GF-D8 (cell line): ENCODE data around the gene ACOD1.
"Not testable (repeated sequence)": the region's sequence is repeated elsewhere in the genome, so short reads cannot be mapped to it uniquely, and the experiment has no call there.

ENCODE experiments used
- DNase-seq: peaks from one replicate; lab custom pipeline; 2025; lab: John Stamatoyannopoulos, UW

ACOD1 gene

GRCh38 chr13:76953968-76954367 lies 5.7 kb downstream of the ACOD1 start:
- no peak for DNase-seq

DNA sequence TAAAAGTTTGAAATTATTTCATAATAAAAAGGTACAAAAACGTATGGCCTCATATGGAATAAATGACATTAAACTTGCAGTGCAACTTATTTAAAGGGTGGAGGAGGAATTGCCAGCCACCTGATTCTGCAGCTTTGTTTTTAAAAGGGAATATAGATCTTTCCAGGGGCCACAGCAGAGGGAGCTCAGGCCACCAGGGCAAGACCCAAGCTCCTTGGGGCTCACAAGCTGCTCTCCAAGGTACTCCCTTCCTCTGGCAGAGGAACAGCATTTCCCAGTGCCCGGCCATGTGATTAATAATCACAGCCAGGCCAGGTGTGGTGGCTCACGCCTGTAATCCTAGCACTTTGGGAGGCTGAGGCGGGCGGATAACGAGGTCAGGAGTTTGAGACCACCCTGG lies 6.2 kb downstream of the ACOD1 start:
- no peak for DNase-seq

- no peak for DNase-seq
Observed at GRCh38 chr13:76955193-76955592, 6.9 kb downstream of the ACOD1 start.

- DNase-seq, result no peak
Observed at GRCh38 chr13:76955661-76956060, 7.3 kb downstream of the ACOD1 start.

DNA sequence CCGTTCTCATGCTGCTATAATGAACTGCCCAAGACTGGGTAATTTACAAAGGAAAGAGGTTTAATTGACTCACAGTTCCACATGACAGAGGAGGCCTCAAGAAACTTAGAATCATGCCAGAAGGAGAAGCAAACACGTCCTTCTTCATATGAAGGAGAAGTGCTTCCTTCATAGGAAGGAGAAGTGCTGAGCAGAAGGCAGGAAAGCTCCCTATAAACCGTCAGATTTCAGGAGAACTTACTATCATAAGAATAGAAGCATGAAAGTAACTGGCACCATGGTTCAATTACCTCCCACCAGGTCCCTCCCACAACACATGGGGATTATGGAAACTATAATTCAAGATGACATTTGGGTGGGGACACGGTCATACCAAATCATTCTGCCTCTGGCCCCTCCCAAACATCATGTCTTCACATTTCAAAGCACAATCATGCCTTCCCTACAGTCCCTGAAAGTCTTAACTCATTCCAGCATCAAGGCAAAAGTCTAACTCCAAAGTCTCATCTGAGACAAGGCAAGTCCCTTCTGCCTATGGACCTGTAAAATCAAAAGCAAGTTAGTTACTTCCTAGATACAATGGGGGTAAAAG lies 10.6 kb downstream of the ACOD1 start:
- no peak for DNase-seq

- DNase-seq, result not testable (repeated sequence)
Observed at GRCh38 chr13:76959734-76960133, 11.4 kb downstream of the ACOD1 start.

DNA sequence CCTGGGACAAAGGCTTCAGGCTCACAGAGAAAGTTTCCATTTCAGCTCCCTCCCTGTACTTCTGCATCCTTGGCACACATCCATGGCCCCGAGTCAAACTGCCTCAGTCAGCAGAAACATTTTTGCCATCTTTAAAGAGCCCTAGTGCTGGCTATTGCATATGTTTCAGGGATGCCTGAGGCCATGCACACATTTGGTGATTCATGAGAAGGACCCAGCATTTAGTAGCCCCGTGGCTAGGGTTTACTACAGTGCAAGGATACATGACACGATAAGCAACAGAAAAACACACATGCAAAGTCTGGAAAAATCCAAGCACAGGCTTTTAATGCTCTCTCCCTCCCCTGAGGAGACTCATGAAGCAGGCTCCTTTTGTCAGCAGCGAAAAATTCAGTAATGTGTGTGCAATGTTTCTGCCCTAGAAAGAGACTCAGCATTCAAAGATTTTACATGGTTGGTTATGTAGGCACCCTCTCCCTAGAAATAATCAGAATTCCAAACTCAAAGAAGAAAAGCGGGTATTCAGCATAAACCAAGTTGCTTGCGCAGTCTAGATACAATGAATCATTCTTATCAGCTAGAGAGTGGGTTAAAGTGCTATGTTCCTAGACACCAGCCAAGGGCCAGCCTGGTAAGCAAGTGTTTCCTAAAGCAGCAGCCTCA lies 17.6 kb downstream of the ACOD1 start:
- DNase-seq, result no peak

DNA sequence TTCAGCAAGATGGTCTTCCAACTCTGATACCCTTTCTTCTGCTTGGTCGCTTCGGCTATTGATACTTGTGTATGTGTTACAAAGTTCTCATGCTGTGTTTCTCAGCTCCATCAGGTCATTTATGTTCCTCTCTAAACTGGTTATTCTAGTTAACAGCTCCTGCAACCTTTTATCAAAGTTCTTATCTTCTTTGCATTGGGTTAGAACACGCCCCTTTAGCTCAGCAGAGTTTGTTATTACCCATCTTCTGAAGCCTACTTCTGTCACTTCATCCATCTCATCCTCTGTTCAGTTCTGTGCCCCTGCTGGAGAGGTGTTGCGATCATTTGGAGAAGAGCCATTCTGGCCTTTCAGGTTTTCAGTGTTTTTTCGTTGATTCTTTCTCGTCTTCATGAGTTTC lies 18.7 kb downstream of the ACOD1 start:
- DNase-seq, result no peak

- DNase-seq, result no peak
Observed at GRCh38 chr13:76968041-76968440, 19.7 kb downstream of the ACOD1 start.

- DNase-seq, result no peak
Observed at GRCh38 chr13:76969488-76970365, 21.4 kb downstream of the ACOD1 start.

- no peak for DNase-seq
Observed at GRCh38 chr13:76971215-76971614, 22.9 kb downstream of the ACOD1 start.

DNA sequence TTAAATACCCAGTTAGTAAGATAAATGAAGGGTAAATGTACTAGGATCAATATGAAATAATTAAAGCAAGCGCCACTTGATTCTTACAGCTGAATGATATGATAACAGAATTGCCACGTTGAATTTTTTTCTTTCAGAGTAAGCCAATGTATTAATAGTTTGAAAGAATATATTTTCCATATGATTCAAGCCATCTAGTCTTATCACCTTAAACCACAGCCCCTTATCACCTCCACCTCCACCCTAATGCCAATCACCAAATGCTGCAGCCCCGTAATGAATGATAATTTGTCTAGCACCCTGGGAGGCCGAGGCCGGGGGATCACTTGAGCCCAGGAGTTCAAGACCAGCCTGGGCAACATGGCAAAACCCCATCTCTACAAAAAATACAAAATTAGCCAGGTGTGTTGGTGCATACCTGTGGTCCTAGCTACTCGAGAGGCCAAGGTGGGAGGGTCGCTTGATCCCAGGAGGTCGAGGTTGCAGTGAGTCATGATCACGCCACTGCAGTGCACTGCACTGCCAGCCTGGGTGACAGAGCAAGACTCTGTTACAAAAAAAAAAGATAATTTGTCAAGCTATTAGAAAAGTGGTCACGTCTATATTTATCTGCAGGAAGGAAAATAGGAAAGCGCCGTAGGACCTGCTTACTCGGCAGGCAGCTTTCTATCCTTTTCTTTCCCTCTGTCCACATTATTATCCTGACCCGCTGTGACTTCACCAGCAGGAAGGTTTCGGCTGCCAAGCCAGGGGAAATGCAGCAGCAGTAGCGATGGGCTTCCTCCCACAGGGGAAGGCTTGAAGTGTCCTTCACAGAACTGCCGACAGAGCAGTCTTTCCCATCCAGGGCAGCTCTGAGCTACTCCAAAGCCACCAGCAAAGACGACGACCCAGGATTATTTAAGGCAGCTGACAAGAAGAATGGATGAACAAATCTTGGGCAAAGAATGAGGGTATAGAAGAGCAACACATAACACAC lies 23.8 kb downstream of the ACOD1 start:
- DNase-seq, result no peak

GRCh38 chr13:76973920-76974617 lies 25.8 kb downstream of the ACOD1 start:
- no peak for DNase-seq

DNA sequence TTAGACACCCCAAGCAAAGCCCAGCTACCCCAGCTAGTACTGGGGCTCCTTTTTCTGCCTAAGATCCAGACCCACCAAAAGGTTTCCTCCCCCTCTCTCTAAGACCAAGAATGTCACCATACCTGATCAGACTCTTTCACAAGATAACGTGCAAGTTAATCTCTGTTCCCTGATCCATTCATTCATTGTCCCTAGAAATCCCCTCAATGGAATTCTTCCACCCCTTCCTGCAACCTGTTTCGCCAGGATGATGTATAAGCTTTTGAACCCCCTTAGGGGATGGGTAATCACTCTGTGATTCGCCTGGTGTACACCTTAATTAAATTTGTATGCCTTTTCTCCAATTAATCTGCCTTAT lies 26.3 kb downstream of the ACOD1 start:
- no peak for DNase-seq

DNA sequence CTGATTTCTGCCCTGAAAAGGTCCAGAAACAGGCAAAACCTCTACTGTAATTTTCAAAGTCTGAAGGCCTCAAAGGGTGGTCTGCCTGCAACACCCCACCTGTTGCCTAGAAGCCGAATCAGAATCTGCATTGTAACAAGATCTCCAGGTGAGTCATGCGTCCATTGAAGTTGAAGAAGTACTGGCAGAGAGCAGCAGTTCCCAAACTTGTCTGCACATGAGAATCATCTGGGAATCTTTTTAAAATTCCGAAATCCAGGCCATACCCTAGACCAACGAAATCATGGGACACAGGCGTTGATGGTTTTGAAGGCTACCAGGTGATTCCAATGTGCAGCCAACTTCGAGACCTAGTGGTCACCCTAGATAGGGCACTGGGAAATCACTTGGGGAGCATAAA lies 27.6 kb downstream of the ACOD1 start:
- no peak for DNase-seq

DNA sequence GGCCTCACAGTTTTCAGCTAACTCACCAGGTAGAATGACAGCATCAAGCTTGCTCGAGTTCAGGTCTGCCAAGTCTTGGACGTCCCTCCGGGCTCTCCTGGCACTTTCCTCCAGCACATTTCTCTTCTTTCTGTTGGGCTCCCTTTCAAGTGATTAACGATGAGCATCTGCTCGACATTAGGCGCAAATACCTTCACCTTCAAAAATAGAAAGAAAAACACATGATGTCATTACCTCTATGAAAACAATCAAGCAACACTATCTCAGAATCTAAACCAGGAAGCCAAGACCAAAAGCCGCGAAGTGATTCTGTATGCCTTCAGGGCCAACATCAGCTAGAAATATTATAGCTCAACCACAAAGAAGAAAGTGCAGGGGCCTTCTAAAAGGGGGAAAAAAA lies 28.2 kb downstream of the ACOD1 start:
- DNase-seq, result no peak

GRCh38 chr13:76976929-76977328 lies 28.6 kb downstream of the ACOD1 start:
- no peak for DNase-seq

GRCh38 chr13:76980075-76980718 lies 31.9 kb downstream of the ACOD1 start:
- DNase-seq, result no peak

- DNase-seq, result no peak
Observed at GRCh38 chr13:76982061-76982460, 33.8 kb downstream of the ACOD1 start.

DNA sequence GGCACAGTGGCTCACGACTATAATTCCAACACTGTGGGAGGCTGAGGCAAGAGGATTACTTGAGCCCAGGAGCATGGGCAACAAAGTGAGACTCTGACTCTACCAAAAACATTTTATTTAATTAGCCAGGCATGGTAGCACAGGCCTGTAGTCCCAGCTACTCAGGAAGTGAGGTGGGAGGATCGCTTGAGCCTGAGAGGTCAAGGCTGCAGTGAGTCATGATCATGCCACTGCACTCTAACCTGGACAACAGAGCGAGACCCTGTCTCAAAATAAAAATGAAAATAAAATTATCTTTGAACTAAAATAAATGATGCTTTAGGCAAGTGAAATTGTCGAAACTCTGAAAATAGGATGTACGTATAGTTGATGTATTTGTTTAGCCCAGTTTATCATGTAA lies 35.4 kb downstream of the ACOD1 start:
- no peak for DNase-seq

- no peak for DNase-seq
Observed at GRCh38 chr13:76991432-76991795, 43.1 kb downstream of the ACOD1 start.
